Neural progenitor cell (in vitro differentiated cells): ENCODE measurements around the gene DGKD.

ENCODE experiments used
- CTCF ChIP-seq: fragments of 200-600 bp; sonication (generic); IDR thresholded peaks from 2 replicates; pipeline ENCODE4 v1.5.1; 2017; ENCODE audit warnings: antibody characterized with exemption, mild to moderate bottlenecking
- EZH2 ChIP-seq: fragments of 200-600 bp; sonication (generic); IDR thresholded peaks from 2 replicates; pipeline ENCODE4 v1.6.1; 2017; ENCODE audit warnings: antibody characterized with exemption, mild to moderate bottlenecking, moderate library complexity

GRCh38 chr2:233449921-233450863 is 95.9 kb downstream of the DGKD start:
- TF ChIP-seq EZH2 (no peak), CTCF (no peak)
